Activated naive CD8-positive, alpha-beta T cell treated with anti-CD3 and anti-CD28 coated beads, Interleukin-2, amount 10 ng/mL, durations not matched to agents 7 days and 5 days (primary cell): ENCODE data around the gene PNO1. TPM values are rescaled to one million over a fixed set of nuclear protein-coding genes. Genes with fewer than 3 reads are reported as not detected.

Experiments used
- ATAC-seq: fragments of 150-1000 bp; cut with Tn5 transposase; one replicate; pipeline ENCODE4 v1.10.0; 2021; ENCODE audit warnings: low read depth, moderate library complexity
- POLR2A ChIA-PET: fragments of 350-600 bp; sonication (Branson Sonifier 250); formaldehyde crosslinking; loops from one replicate; lab custom pipeline; 2021; ENCODE audit warnings: antibody characterized with exemption; lab: Charles Lee
- DNase-seq: peaks from one replicate; pipeline ENCODE4 v3.0.0; 2021
- H3K27ac Mint-ChIP-seq: one replicate; pipeline ENCODE4 v1.8.0; 2022; ENCODE audit warnings: mild to moderate bottlenecking, mixed read lengths
- H3K27me3 Mint-ChIP-seq: one replicate; pipeline ENCODE4 v1.8.0; 2022; ENCODE audit warnings: mild to moderate bottlenecking, moderate library complexity, mixed read lengths
- H3K36me3 Mint-ChIP-seq: one replicate; pipeline ENCODE4 v1.8.0; 2021; ENCODE audit warnings: mild to moderate bottlenecking, mixed read lengths
- H3K4me1 Mint-ChIP-seq: one replicate; pipeline ENCODE4 v1.8.0; 2021; ENCODE audit warnings: mixed read lengths
- H3K4me3 Mint-ChIP-seq: one replicate; pipeline ENCODE4 v1.8.0; 2022; ENCODE audit warnings: mild to moderate bottlenecking, moderate library complexity, mixed read lengths
- H3K9me3 Mint-ChIP-seq: one replicate; pipeline ENCODE4 v1.8.0; 2021; ENCODE audit warnings: mixed read lengths
- total RNA-seq, 2 experiments: library from RNA; stranded (reverse); gene quantifications; one replicate each; pipeline ENCODE4 v1.2.3, GENCODE V29; 2021

PNO1 gene
- total RNA-seq, 2 experiments from 2014 or later = 8.5 to 9.2 TPM

DNA sequence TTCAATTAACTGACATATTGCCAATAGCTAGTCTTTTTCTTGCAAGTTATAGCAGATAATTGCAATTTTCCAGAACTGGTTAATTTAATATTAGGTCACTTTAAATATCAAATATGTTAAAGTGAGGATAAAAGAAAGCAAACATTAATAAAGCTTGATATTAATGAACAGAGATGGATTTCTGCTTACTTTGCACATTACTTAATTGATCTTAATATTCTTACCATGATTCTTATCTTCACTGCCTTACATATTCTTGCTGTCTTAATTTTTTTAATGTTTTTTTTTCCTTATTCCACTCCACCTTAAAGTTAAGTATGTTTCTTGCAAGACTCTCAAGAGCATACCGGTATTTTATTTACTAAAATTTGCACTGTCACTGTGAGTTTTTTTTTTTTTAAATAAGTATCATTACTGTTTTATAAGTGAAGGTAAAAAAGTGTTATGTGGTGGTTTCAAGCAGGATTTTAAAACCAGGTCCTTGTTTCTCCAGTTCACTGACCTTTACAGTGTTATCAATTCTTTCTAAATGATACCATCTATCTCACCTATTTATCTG, 60.7 kb downstream of the PNO1 start:
- no peaks in the 10 kb centered on the region for H3K27me3 Mint-ChIP-seq
- no peaks in the 10 kb centered on the region for H3K9me3 Mint-ChIP-seq
- no peak overlapping the region for H3K27ac Mint-ChIP-seq
- ATAC-seq (no peak), DNase-seq (no peak)
- no peak overlapping the region for H3K4me3 Mint-ChIP-seq
- H3K36me3 Mint-ChIP-seq = peaks cover 17% of the 10 kb centered on the region
- H3K4me1 Mint-ChIP-seq = peaks cover 24% of the 10 kb centered on the region
- POLR2A ChIA-PET = no interaction called here

DNA sequence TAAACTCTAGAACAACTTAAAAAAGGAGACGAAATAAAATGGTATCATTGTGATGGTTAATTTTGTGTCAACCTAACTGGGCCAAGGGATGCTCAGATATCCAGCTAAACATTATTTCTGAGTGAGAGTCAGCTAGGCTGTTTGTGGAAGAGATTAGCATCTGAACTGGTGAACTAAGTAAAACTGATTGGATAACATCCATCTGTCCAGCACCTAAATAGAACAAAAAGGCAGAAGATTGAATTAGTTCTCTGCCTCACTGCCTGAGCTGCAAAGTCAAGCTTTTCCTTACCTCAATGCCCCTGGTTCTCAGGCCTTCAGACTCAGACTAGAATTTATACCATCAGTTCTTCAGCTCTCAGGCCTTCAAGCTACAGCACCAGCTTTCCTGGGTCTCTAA, 64.6 kb downstream of the PNO1 start:
- Mint-ChIP-seq H3K27ac (no peak overlapping the region), H3K9me3 (no peaks in the 10 kb centered on the region), H3K27me3 (no peaks in the 10 kb centered on the region), H3K4me1 (peaks cover 31% of the 10 kb centered on the region), H3K36me3 (peaks cover 18% of the 10 kb centered on the region), H3K4me3 (no peak overlapping the region)
- ATAC-seq = no peak
- DNase-seq = no peak
- POLR2A ChIA-PET = no interaction called here

DNA sequence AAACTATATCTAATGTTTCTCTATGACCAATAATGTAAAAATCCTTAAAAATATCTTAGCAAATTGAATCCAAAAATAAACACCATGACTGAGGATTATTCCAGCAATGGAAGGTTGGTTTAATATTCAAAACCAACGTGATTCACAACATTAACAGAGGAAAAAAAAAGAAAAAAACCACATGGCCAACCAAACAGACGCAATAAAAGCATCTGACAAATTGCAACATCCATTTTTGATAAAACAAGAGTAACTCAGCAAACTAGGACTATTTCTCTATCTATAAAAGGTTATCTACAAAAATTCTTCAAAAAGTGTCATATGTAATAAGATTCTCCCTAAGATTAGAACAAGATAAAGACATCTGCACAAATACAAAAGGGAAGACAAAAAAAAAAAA, 65.7 kb downstream of the PNO1 start:
- Mint-ChIP-seq H3K4me3 (no peak overlapping the region), H3K36me3 (peaks cover 18% of the 10 kb centered on the region), H3K27me3 (no peaks in the 10 kb centered on the region), H3K9me3 (no peaks in the 10 kb centered on the region), H3K27ac (no peak overlapping the region), H3K4me1 (peaks cover 31% of the 10 kb centered on the region)
- DNase-seq (no peak), ATAC-seq (no peak)
- POLR2A ChIA-PET = no interaction called here

DNA sequence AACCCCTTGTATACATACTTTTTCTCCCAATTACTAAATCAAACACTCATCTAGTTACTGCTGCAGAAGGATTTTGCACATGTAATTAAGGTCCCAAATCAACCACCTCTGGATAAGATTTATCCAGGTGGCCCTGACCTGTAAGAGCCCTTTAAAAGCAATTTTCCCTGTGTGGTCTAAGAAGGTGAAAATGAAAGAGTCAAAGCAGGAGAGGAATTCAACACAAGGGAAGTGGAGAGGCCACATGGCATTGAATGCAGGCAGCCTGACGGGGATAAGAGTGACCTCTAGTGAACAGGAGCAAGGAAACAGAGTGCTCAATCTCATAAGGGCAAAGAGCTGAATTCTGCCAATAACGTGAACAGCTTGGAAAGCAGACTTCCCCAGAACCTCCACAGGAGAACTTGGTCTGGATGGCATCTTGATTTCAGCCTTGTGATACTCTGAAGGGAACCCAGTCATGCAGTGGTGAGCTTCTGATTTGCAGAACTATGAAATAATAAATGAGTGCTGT, 67.5 kb downstream of the PNO1 start:
- POLR2A ChIA-PET = no interaction called here
- peaks cover 25% of the 10 kb centered on the region for H3K4me1 Mint-ChIP-seq
- H3K27ac Mint-ChIP-seq = no peak overlapping the region
- DNase-seq (no peak), ATAC-seq (peak; percentile 60)
- peaks cover 15% of the 10 kb centered on the region for H3K36me3 Mint-ChIP-seq
- no peaks in the 10 kb centered on the region for H3K27me3 Mint-ChIP-seq
- H3K9me3 Mint-ChIP-seq = no peaks in the 10 kb centered on the region
- peak overlapping the region; percentile 29 for H3K4me3 Mint-ChIP-seq

Other genes with a start within 250 kb of the PNO1 start
- gene C1D, start 94.9 kb upstream of the PNO1 start, total RNA-seq = 10 to 100 TPM; 18.4 to 24.9 TPM
- gene PPP3R1, start 94.6 kb downstream of the PNO1 start, total RNA-seq = 10 to 100 TPM; 65.4 to 66.0 TPM
- not detected for gene CNRIP1, start 162.1 kb downstream of the PNO1 start, total RNA-seq
- gene PLEK, start 207.4 kb downstream of the PNO1 start, total RNA-seq = 10 to 100 TPM; 23.4 to 28.8 TPM